HG03558 (cell line): ENCODE data around the gene EHD4.

Source experiments
- ATAC-seq: cut with Tn5 transposase; IDR thresholded peaks from one replicate; pipeline ENCODE4 v1.9.1; 2021; ENCODE audit warnings: moderate number of reproducible peaks; ENCODE audit not compliant: unreplicated experiment; ENCODE audit errors: extremely low read depth

EHD4 gene

DNA sequence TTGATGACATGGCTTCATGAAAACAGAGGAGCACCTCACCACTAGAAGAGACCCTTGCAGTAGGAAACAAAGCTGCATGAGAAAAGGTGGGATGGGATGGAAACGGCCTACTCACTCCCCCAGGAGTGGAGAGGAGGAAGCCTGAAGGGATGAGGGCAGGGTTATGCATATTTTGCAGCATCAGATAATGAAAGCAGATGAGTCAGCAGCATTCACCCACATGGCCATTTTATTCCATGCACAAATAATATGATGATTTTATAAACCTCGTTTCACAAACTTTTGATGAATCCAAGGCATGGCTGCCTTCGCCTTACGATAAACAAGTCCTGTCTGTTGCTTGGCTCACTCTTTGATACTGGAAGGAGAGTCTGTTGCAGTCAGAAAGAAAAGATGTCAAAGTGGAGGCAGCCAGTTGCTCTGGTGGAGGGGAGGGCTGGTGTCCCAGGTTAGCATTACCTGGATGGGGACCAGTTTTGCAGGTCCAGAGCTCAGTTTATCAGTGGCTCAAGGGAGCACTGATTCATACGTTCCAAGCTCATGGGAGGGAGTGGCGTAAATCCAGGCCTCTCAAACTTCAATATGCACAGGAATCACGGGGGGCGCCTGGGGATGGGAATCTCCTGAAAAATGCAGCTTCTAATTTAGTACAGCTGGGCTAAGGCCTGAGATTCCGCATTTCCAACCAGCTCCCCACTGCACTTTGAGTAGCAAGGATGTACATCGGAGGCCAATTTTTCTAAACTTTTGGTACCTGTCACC is 9.2 kb upstream of the EHD4 start:
- no peak for ATAC-seq

DNA sequence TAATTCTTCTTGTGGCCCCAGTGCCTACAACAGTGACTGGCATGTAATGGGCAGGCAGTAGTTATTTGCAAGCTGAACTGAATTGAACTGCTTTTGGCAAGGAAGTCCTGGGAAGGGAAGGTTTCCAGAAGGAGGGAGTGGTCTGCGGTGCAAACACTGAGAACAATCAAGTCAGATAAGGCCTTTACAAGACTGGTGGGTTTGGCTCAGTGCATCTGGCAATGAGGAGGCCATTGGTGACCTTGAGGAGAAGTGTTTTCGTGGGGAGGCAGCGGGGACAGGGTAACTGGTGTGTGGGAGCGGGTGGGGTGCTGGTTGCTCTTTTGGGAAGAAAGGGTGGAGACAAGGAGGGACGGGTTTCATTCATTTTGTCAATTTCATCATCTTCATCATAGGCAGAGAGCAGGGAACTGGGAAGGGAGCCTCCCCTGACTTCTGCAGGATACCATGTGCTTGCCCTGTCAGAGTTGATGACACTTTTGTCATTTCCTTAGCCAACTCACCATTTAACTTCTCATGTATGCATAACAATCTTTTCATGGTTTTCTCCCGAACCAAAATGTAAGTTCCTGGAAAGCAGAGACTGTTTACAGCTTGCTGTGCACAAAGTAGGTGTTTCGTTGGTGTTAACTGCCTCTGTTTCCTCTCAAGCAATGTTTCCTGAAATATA is 8.4 kb upstream of the EHD4 start:
- ATAC-seq, result no peak

DNA sequence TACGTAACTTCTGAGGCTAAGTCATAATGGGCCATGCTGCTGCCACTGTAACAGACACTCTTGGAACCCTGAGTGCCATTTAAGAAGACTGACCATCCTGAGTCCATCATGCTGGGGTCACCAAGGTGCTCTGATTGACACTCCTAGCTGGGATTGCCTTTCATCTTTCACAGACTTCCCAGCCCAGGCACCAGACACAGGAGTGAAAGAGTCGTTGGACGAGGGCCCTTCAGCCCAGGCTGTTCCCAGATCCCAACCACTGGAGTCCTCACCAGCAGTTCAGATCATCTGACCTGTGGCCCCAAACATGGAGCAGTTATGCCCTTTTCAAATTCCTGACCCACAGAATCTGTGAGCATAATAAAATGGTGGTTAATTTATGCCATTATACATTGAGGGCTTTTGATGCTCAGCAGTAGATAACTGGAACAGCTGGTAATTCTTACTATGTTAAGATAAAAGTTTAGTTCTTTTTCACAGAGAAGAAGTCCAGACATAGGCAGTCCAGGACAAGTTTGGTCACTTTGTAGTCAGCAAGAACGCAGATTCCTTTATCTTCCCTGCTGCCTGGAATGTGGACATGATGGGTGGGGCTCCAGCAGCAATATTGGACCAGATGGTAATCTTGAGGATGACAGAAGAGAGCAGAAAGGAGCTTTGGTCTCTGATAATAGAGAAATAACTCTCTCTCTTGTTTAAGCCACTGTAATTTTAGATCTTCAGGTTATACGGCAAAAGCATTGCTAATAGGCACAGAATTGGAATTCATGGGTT is 7.3 kb upstream of the EHD4 start:
- no peak for ATAC-seq

- no peak for ATAC-seq
These were observed 6.2 kb upstream of the EHD4 start for GRCh38 chr15:41978534-41978933.

DNA sequence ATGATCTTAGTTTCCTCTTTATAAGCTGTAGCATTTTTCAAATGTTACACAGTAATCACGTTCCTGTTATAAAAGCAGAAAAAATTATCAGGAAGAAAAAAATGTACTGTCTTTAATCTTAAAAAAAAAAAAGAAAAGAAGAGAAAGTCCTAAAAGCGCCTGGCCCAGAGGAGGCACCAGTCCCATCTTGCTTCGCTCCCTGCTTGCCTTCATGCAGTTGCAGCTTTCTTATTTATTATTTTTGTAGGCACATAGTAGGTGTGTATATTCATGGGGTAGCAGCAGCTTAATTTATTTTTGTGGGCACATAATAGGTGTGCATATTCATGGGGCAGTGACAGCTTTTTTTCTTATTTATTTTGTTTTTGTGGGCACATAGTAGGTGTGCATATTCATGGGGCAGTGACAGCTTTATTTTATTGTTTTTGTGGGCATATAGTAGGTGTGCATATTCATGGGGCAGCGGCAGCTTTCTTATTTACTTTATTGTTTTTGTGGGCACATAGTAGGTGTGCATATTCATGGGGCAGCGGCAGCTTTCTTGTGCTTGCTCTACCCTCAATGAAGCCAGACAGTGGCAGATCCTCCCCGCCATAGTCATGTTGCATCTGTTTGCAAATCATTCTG is 5.5 kb upstream of the EHD4 start:
- ATAC-seq, result no peak

DNA sequence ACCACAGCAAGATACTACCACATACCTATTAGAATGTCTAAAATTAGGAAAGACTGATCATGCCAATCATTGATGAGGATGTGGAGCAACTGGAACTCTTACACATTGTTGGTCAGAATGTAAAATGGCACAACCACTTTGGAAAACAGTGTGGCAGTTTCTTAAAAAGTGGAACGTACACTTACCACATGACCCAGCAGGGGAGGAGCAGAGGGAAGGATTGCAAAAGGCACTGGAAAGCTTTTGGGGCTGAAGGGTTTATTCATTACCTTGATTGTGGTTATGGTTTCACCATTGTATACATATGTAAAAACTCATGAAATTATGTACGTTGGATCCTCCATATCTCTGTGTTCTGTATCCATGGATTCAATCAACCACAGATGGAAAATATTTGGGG is 3.3 kb upstream of the EHD4 start:
- no peak for ATAC-seq

DNA sequence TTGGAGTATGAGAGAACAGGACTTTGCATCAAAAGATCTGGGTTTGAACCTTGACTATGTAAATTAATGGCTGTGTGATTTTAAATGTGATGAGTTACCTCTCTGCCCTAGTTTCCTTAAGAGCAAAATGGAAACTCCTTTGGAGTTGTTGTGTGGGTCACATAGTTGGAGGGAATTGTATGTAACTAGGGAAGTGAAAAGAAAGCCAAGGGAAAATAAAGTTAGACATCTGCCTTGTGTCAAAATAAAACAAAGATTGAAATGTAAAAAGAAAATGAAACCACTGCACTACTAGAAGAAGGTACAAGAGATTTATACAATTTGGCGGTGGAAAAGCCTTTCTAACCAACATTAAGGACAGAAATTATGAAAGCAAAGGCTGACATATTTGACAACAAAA is 1.7 kb upstream of the EHD4 start:
- no peak for ATAC-seq

GRCh38 chr15:41971895-41972252 is 483 bp downstream of the EHD4 start:
- no peak for ATAC-seq

DNA sequence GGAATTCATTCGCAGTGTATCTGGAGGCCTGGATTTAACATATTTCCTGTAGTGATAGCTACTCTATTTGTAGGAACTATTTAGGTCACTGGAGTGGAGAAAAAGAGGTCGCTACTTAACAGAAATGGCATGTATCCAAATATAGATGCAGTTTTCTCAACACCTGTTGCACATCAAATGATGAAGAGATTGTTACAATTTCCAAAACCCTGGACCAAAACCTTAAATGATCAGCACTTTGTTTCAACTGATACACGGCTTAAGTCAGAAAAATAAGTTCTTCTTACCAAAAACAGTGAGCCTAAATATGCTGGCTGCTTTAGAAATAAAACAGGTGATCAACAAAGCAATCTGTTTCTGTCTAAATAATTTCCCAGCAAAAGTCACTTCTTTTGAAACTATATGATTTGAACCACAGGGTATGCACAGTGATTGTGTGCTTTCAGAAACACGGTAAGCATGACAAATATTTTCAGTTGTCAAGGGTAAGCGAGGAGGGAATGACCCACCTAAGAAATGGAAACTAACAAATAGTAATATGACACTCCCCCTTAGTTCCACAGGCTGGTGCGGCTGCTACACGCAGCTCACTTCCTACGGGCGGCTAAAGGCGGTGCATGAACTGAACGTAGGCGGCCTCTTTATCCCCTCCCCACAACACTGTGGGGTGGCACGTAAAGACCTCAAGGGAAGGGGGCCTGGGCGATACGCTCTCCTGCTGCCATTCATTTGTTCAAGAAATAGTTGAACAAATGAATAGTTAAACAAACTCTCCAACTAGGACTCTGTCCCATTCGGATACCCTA is 1.1 kb downstream of the EHD4 start:
- ATAC-seq, result peak; percentile 23

DNA sequence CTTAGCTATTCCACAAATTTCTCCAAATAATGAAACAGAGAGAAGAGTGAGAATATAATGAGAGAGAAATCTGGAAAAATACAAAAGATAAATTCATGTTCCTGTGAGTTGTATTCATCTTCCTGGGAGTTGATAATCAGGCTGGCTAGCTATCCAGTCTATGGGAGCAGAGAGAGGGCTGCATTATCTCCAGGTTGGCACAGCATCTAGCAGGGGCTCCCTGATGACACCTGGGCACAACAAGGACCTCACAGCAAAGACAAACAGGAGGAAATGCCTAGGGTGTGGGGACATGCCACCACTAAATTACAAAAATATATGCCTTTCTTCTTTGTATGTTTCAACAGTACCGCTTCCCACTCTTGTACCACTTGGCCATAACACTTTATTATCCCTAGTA is 1.9 kb downstream of the EHD4 start:
- ATAC-seq, result no peak

DNA sequence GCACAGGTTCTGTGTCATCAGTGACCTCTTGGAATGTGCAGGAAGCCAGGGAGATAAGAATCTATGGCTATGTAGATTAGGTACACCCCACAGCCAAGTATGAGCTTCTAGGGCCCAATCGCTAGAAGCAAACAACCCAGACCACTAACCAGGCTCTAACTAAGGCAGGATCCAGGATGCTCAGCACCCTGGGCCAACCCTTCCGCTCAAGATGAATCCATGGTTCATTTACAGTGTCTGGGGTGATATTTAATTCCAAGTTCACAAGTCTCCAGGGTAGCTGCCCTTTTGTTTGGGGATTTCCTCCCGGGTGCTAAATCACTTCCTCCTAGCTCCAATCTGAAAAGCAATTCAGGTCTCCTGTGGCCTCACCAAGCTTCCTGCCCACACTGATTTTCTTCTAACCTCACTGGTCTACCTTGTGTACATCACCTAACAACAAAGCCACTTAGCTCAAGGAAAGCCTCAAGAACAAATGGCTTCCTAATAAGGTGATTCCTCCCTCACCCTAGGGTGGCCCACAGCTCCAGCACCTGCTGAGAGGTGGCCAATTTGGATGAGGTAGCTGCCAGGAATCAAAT is 2.4 kb downstream of the EHD4 start:
- ATAC-seq, result no peak

GRCh38 chr15:41968701-41969100 is 3.7 kb downstream of the EHD4 start:
- no peak for ATAC-seq

- ATAC-seq, result no peak
These were observed 4.7 kb downstream of the EHD4 start for GRCh38 chr15:41967506-41968206.

DNA sequence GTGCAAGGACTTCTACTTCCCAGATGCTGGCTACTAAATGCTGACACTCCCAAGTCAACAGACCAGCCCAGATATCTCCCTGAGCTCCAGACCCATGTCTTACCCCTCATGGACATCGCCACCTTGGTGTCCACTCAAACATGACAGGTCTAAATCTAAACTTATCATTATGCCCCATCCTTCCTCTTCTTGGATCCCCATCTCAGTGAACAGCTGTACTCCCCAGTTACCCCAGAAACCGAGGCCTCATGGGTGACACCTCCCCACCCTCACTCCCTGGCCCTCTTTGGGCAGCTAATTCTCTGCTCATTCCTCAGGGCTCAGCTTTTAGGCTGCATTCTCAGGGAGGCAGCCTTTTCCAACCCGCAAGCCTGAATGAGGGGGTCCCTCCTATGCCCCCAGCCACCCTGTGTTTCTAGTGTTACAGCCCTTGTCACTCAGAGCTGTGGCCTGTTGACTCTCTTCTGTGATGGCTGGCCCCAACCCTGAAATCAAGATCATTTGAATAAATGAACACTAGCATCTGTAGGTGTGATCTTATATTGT is 5.4 kb downstream of the EHD4 start:
- ATAC-seq, result no peak

DNA sequence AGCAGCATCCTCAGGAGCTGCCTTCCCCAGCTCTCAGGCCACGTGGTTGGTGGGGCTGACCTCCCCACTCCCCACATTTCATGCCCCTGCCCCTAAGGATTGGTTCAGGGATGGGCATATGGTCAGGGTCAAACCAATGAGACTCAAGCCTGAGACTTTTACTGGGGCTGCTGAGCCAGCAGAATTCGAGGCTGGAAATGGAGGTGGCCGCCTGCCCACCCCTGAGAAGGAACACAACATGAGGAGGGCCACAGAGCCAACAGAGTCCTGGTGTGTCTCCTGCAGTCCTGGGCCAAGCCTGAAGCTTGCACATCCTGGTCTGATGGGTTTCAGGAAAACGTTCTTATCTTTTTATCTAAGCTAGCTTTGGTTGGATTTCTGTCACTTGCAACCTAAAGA is 5.9 kb downstream of the EHD4 start:
- ATAC-seq, result no peak

DNA sequence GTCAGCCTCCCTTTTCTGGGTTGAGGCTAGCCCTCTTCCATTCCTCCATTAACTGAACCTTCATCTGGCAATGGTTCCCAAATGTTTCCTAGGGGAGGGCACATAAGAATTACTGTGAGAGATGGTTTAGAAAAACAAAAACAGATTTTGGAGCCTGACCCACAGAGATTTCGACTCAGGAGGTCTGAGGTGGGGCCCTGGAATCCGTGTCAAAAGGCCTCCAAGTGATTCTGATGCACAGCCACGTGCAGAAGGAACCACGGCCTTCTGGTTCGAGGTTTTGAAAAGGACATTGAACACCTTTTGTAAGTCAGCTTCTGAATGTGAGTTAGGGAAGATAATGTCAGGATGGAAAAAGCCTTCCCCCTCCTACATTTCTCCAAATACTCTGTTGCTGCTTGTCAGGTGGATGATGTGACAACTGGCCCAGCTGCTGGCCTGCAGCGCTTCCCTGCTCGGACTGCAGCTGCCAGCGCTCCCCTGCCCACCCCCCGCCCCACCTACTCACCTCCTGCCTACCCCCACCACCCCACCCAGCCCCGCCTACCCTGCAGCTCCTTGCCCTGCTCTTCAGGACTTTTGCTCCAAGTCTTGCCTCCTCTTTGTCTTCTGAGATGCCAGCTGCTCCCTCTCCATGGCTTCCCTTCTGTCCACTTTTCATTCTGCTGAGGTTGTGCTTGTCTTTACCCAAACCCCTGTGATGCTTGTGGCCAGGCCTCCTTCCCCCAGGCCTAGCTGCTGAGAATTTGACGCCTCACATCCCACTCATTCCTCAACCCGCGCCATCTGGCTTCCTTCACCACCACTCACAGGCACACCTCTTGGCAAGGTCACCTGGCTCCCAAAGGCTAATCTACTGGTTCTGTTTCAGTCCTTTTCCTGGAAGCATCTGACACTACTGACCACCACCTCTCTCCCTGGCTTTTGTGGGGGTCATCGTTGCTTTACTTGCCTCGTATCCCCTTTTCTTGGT is 6.6 kb downstream of the EHD4 start:
- no peak for ATAC-seq

- no peak for ATAC-seq
These were observed 10.7 kb downstream of the EHD4 start for GRCh38 chr15:41961595-41962202.
